Large intestine (tissue), 3 donors: ENCODE measurements around the gene GMDS. TPM values are rescaled to one million over a fixed set of nuclear protein-coding genes. Genes with fewer than 3 reads are reported as not detected.
A peak's percentile ranks its signal among the peaks of the same experiment; 100 is the strongest.

Source experiments
- DNase-seq, 2 donors: peaks; one replicate each; pipeline versions ENCODE4 v3.0.0 to v3.0.0-alpha.2; 2013
- H3K27ac ChIP-seq: one replicate; pipeline ENCODE4 v1.5.1; 2013; ENCODE audit warnings: low read length
- H3K27me3 ChIP-seq: 2 replicates; pipeline ENCODE4 v1.6.1; 2013; ENCODE audit warnings: low read length; ENCODE audit not compliant: control insufficient read depth, insufficient read depth
- H3K36me3 ChIP-seq: 2 replicates; pipeline ENCODE4 v1.6.1; 2013; ENCODE audit warnings: low read length; ENCODE audit not compliant: control insufficient read depth, insufficient read depth
- H3K4me1 ChIP-seq: one replicate; pipeline ENCODE4 v1.6.1; 2013; ENCODE audit warnings: low read length; ENCODE audit not compliant: control insufficient read depth, insufficient read depth
- H3K4me3 ChIP-seq: one replicate; pipeline ENCODE4 v1.5.1; 2013; ENCODE audit warnings: low read length
- H3K9me3 ChIP-seq: one replicate; pipeline ENCODE4 v1.6.1; 2013; ENCODE audit warnings: mild to moderate bottlenecking, low read depth, low read length, moderate library complexity; ENCODE audit not compliant: control insufficient read depth
- WGBS: methylation state at CpG from one replicate; pipeline ENCODE4 v1.1.5; 2013; ENCODE audit warnings: low lambda C conversion rate; ENCODE audit not compliant: insufficient coverage; 5-methylcytosine and 5-hydroxymethylcytosine counted together
- polyA plus RNA-seq: library from polyadenylated mRNA; unstranded; fragments of 120-200 nt; gene quantifications from one replicate; pipeline ENCODE4 v1.2.1, GENCODE V29; 2013

GMDS gene
- polyA plus RNA-seq, 1 donor = 58.9 TPM

- no peaks in the 10 kb centered on the region for H3K27me3 ChIP-seq
- no peak for DNase-seq
- H3K36me3 ChIP-seq = no peaks in the 10 kb centered on the region
- no peak overlapping the region for H3K4me3 ChIP-seq
- WGBS = 83% methylated on average over 1 of the region's 10 CpGs
- no peaks in the 10 kb centered on the region for H3K9me3 ChIP-seq
- no peak overlapping the region for H3K27ac ChIP-seq
- no peaks in the 10 kb centered on the region for H3K4me1 ChIP-seq
Measured at GRCh38 chr6:1834646-1835516, 410.5 kb downstream of the GMDS start.

- no peak overlapping the region for H3K27ac ChIP-seq
- no peaks in the 10 kb centered on the region for H3K9me3 ChIP-seq
- no peak for DNase-seq
- H3K4me3 ChIP-seq = no peak overlapping the region
- no peaks in the 10 kb centered on the region for H3K4me1 ChIP-seq
- 80% methylated on average over 2 of the region's 2 CpGs for WGBS
- H3K36me3 ChIP-seq = no peaks in the 10 kb centered on the region
- H3K27me3 ChIP-seq = no peaks in the 10 kb centered on the region
Measured at GRCh38 chr6:1834207-1834606, 411.2 kb downstream of the GMDS start.

- Histone ChIP-seq H3K27ac (no peak overlapping the region), H3K36me3 (no peaks in the 10 kb centered on the region), H3K4me3 (no peak overlapping the region), H3K27me3 (no peaks in the 10 kb centered on the region), H3K4me1 (no peaks in the 10 kb centered on the region), H3K9me3 (peaks cover 6% of the 10 kb centered on the region)
- peak in 1 of 2 donors; percentile 18 for DNase-seq
- no CpG with 5 or more reads among the region's 16 CpGs for WGBS
Measured at GRCh38 chr6:1832844-1833787, 412.3 kb downstream of the GMDS start.

GRCh38 chr6:1832358-1832757 lies 413.0 kb downstream of the GMDS start:
- no peaks in the 10 kb centered on the region for H3K27me3 ChIP-seq
- no CpG with 5 or more reads among the region's 3 CpGs for WGBS
- no peak overlapping the region for H3K27ac ChIP-seq
- no peak overlapping the region for H3K4me3 ChIP-seq
- H3K36me3 ChIP-seq = no peaks in the 10 kb centered on the region
- no peak for DNase-seq
- H3K9me3 ChIP-seq = peaks cover 8% of the 10 kb centered on the region
- no peaks in the 10 kb centered on the region for H3K4me1 ChIP-seq

- no peak overlapping the region for H3K4me3 ChIP-seq
- H3K4me1 ChIP-seq = no peaks in the 10 kb centered on the region
- DNase-seq = no peak
- 40% methylated on average over 1 of the region's 1 CpG for WGBS
- no peak overlapping the region for H3K27ac ChIP-seq
- no peaks in the 10 kb centered on the region for H3K27me3 ChIP-seq
- no peaks in the 10 kb centered on the region for H3K36me3 ChIP-seq
- H3K9me3 ChIP-seq = peaks cover 8% of the 10 kb centered on the region
Measured at GRCh38 chr6:1827984-1828793, 417.2 kb downstream of the GMDS start.

GRCh38 chr6:1825926-1826325 lies 419.5 kb downstream of the GMDS start:
- DNase-seq = no peak
- WGBS = 100% methylated on average over 1 of the region's 5 CpGs
- no peaks in the 10 kb centered on the region for H3K27me3 ChIP-seq

GRCh38 chr6:1825277-1825676 lies 420.1 kb downstream of the GMDS start:
- Histone ChIP-seq H3K27me3 (no peaks in the 10 kb centered on the region), H3K4me3 (no peak overlapping the region), H3K36me3 (no peaks in the 10 kb centered on the region), H3K27ac (no peak overlapping the region), H3K4me1 (no peaks in the 10 kb centered on the region), H3K9me3 (peaks cover 8% of the 10 kb centered on the region)
- DNase-seq = no peak
- no CpG with 5 or more reads among the region's 1 CpG for WGBS

More at GRCh38 chr6:1825926-1826325, 419.5 kb downstream of the GMDS start:
- no peaks in the 10 kb centered on the region for H3K36me3 ChIP-seq
- H3K9me3 ChIP-seq = peaks cover 8% of the 10 kb centered on the region
- H3K4me3 ChIP-seq = no peak overlapping the region
- H3K27ac ChIP-seq = no peak overlapping the region
- no peaks in the 10 kb centered on the region for H3K4me1 ChIP-seq

- H3K4me1 ChIP-seq = no peaks in the 10 kb centered on the region
- H3K27me3 ChIP-seq = no peaks in the 10 kb centered on the region
- DNase-seq = peak in 1 of 2 donors; percentile 5
- 50% methylated on average over 3 of the region's 11 CpGs for WGBS
- no peaks in the 10 kb centered on the region for H3K9me3 ChIP-seq
- H3K27ac ChIP-seq = no peak overlapping the region
- no peak overlapping the region for H3K4me3 ChIP-seq
- no peaks in the 10 kb centered on the region for H3K36me3 ChIP-seq
Measured at GRCh38 chr6:1821513-1822183, 423.8 kb downstream of the GMDS start.

GRCh38 chr6:1821164-1821512 lies 424.3 kb downstream of the GMDS start:
- no peak overlapping the region for H3K4me3 ChIP-seq

More at GRCh38 chr6:1821164-1821512, 424.3 kb downstream of the GMDS start:
- DNase-seq = no peak
- no peak overlapping the region for H3K27ac ChIP-seq
- WGBS = no CpG with 5 or more reads among the region's 11 CpGs
- no peaks in the 10 kb centered on the region for H3K27me3 ChIP-seq
- no peaks in the 10 kb centered on the region for H3K4me1 ChIP-seq
- H3K36me3 ChIP-seq = no peaks in the 10 kb centered on the region
- H3K9me3 ChIP-seq = no peaks in the 10 kb centered on the region
